Measurements from ENCODE around the gene TNFRSF18.

- no peak for TF ChIP-seq CTCF (conservative IDR thresholded peaks at IDR 0.05; ENCODE audit: low read length)
- TF ChIP-seq EZH2phosphoT487 (IDR thresholded peaks at IDR 0.05; ENCODE audit: borderline replicate concordance, low read depth, low read length), result no peak
These were observed 39.0 kb downstream of the TNFRSF18 start for GRCh38 chr1:1167398-1167821.

All from OCI-LY7 (cell line).